Measurements from ENCODE around the gene RBMS3. TPM values are rescaled to one million over a fixed set of nuclear protein-coding genes. Genes with fewer than 3 reads are reported as not detected.

The RBMS3 gene
- total RNA-seq, 4 donors from 2014 or later, result 2.8 to 77.6 (median 13.7) TPM

GRCh38 chr3:29594261-29594660 is 313.4 kb downstream of the RBMS3 start:
- DNase-seq, result no peak
- H3K9me3 ChIP-seq, result no peaks in the 10 kb centered on the region

GRCh38 chr3:29597376-29598008 is 316.6 kb downstream of the RBMS3 start:
- DNase-seq, result no peak
- no peak overlapping the region for H3K4me3 ChIP-seq
- H3K4me1 ChIP-seq, result no peaks in the 10 kb centered on the region
- no peaks in the 10 kb centered on the region for H3K27me3 ChIP-seq
- H3K36me3 ChIP-seq, result no peaks in the 10 kb centered on the region
- H3K9me3 ChIP-seq, result no peaks in the 10 kb centered on the region
- no peak for TF ChIP-seq POLR2A (IDR thresholded peaks at IDR 0.05)
- no peak for TF ChIP-seq CTCF (IDR thresholded peaks at IDR 0.05)
- H3K27ac ChIP-seq, result no peak overlapping the region

More at GRCh38 chr3:29594261-29594660, 313.4 kb downstream of the RBMS3 start:
- Histone ChIP-seq H3K27me3 (no peaks in the 10 kb centered on the region), H3K4me1 (no peaks in the 10 kb centered on the region), H3K27ac (no peak overlapping the region), H3K36me3 (no peaks in the 10 kb centered on the region), H3K4me3 (no peak overlapping the region)
- no peak for TF ChIP-seq CTCF (IDR thresholded peaks at IDR 0.05)
- no peak for TF ChIP-seq POLR2A (IDR thresholded peaks at IDR 0.05)

GRCh38 chr3:29601861-29602585 is 321.2 kb downstream of the RBMS3 start:
- H3K36me3 ChIP-seq, result no peaks in the 10 kb centered on the region
- no peaks in the 10 kb centered on the region for H3K27me3 ChIP-seq
- H3K4me1 ChIP-seq, result no peaks in the 10 kb centered on the region
- no peak overlapping the region for H3K27ac ChIP-seq
- H3K9me3 ChIP-seq, result no peaks in the 10 kb centered on the region
- TF ChIP-seq CTCF (IDR thresholded peaks at IDR 0.05), result no peak
- TF ChIP-seq POLR2A (IDR thresholded peaks at IDR 0.05), result no peak
- no peak overlapping the region for H3K4me3 ChIP-seq
- no peak for DNase-seq

GRCh38 chr3:29605845-29606244 is 325.0 kb downstream of the RBMS3 start:
- no peaks in the 10 kb centered on the region for H3K9me3 ChIP-seq
- H3K27ac ChIP-seq, result no peak overlapping the region
- no peaks in the 10 kb centered on the region for H3K4me1 ChIP-seq
- TF ChIP-seq CTCF (IDR thresholded peaks at IDR 0.05) (no peak), POLR2A (IDR thresholded peaks at IDR 0.05) (no peak)
- DNase-seq, result no peak
- H3K4me3 ChIP-seq, result no peak overlapping the region
- H3K27me3 ChIP-seq, result no peaks in the 10 kb centered on the region
- H3K36me3 ChIP-seq, result no peaks in the 10 kb centered on the region

- H3K27ac ChIP-seq, result no peak overlapping the region
- H3K27me3 ChIP-seq, result no peaks in the 10 kb centered on the region
- no peak for DNase-seq
- TF ChIP-seq POLR2A (IDR thresholded peaks at IDR 0.05) (no peak), CTCF (IDR thresholded peaks at IDR 0.05) (no peak)
- H3K9me3 ChIP-seq, result no peaks in the 10 kb centered on the region
- no peaks in the 10 kb centered on the region for H3K4me1 ChIP-seq
- H3K4me3 ChIP-seq, result no peak overlapping the region
- no peaks in the 10 kb centered on the region for H3K36me3 ChIP-seq
Measured at GRCh38 chr3:29606416-29606815, 325.5 kb downstream of the RBMS3 start.
